Cardiac fibroblast (primary cell): ENCODE data around the gene DDX28.
"Not testable (repeated sequence)": the region's sequence is repeated elsewhere in the genome, so short reads cannot be mapped to it uniquely, and the experiment has no call there.

ENCODE experiments used
- DNase-seq, 2 donors: peaks; one replicate each; pipeline versions ENCODE4 v3.0.0 to v3.0.0-alpha.2; 2010; ENCODE audit warnings: low read depth in 2 of 2
- H3K4me3 ChIP-seq, 2 donors: replicated peaks in 1 of 2; 1 replicate in 1 of 2; 2 replicates in 1 of 2; pipeline ENCODE4 v1.5.1; 2011; ENCODE audit warnings: low read depth in 2 of 2, low read length in 2 of 2, mild to moderate bottlenecking in 2 of 2, moderate library complexity in 1 of 2
- TF ChIP-seq, protein P1 (sequence below): IDR thresholded peaks from one replicate; pipeline ENCODE4 v1.5.1; 2011; ENCODE audit warnings: low read depth, mild to moderate bottlenecking, low read length, inconsistent platforms

Gene DDX28

DNA sequence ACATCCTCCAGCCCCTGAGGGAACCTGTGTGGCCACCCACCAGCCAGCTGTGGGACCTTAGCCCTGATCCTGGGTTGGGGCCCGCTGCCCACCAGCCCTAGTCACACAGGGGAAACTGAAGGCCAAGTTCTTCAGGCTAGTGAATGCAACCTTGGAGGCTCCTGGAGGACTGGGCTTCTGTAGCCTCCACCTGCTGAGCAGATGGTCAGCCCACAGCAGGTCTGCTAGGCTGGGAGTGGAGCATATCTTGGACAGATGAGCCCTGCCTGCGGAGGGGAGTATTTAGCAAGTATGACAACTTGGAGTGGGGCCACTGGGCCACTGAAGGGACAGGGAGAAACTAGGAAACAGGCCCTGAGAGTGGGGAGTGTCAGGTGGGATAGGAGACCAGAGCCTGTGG is 46.8 kb downstream of the DDX28 start:
- no peak overlapping the region for H3K4me3 ChIP-seq
- no peak for DNase-seq

DNA sequence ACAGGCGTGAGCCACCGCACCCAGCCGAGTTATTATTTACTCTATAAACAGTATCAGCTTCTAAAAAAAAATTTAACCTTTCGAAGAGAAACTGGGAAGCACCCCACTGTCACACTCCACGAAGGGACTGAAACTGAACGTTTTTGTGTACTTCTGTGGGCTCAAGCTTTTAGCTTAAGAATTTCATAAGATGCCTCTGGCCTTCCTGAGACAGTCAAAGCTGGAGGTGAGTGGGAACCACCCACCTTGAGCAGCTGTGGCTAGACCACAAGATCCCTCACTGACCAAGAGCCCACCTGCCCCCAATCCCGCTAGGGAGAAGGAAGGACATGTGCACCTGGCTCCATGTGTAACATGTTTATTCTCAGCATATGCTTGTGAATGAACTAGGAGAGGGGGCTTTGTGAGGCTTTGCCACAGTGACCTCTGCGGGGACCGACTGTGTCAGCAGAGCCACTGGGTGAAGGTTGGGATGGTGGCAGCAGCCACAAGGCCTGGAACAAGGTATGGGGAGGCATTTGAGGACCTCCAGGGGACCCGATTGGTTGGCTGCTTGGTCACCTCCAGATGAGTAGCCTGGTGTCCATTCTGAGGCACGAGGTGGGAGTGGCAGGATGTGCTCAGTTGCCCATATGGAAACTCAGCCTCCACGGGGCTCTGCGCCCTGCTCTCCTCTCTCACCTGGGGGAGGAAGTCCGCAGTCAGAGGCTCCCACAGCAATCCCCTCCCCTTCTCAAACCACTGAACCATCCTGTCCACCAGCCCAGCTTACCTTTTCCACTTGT is 47.5 kb downstream of the DDX28 start:
- TF ChIP-seq, protein P1, sequence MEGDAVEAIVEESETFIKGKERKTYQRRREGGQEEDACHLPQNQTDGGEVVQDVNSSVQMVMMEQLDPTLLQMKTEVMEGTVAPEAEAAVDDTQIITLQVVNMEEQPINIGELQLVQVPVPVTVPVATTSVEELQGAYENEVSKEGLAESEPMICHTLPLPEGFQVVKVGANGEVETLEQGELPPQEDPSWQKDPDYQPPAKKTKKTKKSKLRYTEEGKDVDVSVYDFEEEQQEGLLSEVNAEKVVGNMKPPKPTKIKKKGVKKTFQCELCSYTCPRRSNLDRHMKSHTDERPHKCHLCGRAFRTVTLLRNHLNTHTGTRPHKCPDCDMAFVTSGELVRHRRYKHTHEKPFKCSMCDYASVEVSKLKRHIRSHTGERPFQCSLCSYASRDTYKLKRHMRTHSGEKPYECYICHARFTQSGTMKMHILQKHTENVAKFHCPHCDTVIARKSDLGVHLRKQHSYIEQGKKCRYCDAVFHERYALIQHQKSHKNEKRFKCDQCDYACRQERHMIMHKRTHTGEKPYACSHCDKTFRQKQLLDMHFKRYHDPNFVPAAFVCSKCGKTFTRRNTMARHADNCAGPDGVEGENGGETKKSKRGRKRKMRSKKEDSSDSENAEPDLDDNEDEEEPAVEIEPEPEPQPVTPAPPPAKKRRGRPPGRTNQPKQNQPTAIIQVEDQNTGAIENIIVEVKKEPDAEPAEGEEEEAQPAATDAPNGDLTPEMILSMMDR, result no peak
- no peak for DNase-seq
- H3K4me3 ChIP-seq, result no peak overlapping the region

More for the DNA sequence above, 46.8 kb downstream of the DDX28 start:
- TF ChIP-seq, protein P1, result no peak

DNA sequence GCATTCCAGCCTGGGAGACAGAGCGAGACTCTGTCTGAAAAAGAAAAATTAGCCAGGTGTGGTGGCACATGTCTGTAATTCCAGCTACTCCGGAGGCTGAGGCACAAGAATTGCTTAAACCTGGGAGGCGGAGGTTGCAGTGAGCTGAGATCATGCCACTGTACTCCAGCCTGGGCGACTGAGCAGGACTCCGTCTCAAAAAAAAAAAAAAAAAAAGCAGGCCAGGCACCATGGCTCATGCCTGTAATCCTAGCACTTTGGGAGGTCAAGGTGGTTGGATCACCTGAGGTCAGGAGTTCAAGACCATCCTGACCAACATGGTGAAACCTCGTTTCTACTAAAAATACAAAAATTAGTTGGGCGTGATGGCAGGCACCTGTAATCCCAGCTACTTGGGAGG is 50.7 kb downstream of the DDX28 start:
- not testable (repeated sequence) for H3K4me3 ChIP-seq, DNase-seq

DNA sequence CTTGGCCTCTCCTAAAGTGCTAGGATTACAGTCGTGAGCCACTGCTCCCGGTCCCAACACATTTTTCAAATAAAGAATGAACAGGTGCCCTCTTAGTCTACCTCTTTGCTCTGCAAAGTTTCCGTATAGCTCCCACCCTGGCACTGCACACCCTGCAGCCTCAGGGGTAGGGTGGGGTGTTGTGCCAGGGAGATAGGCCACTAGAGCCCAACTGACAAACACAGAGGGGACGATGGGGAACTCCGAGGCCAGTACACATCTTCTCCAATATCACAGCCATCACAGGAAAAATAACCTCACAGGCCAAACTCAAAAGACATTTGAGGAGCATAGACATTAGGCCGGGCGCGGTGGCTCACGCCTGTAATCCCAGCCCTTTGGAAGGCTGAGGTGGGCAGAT is 51.9 kb downstream of the DDX28 start:
- TF ChIP-seq, protein P1, result no peak
- no peak for DNase-seq

More for the DNA sequence above, 51.9 kb downstream of the DDX28 start:
- no peak overlapping the region for H3K4me3 ChIP-seq
